Suppressor macrophage (primary cell): ENCODE results near the gene ARL5A.

Experiments used
- DNase-seq, 4 experiments: peaks; one replicate each; pipeline ENCODE4 v3.0.0-alpha.2; 2020 to 2022

The ARL5A gene

GRCh38 chr2:151840216-151841046 is 12.2 kb upstream of the ARL5A start:
- DNase-seq, result peak; percentile 23 to 86 (median 72)

DNA sequence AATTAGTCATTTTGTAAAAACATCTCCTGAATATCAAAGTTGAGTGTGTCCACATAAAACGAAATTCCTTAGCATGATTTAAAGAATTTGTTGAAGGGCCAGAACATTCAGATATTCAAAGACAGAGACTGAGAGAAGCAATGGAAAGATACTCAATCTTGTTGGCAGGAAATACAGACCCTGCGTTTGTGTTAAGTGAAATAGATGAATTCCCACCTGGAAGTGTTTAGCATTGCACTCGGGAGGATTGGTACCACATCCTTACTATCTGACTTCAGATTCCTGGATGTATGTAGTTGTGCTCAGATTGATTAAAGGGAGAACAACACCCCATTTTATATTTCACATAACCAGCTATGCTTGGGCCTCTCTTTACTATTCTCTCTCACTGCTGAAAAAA is 9.7 kb upstream of the ARL5A start:
- no peak for DNase-seq

- peak; percentile 25 to 68 (median 50) for DNase-seq
These were observed 5.8 kb upstream of the ARL5A start for GRCh38 chr2:151833984-151834383.

- DNase-seq, result no peak
These were observed 2.7 kb upstream of the ARL5A start for GRCh38 chr2:151830961-151831360.

- no peak for DNase-seq
These were observed 686 bp upstream of the ARL5A start for GRCh38 chr2:151828890-151829324.

DNA sequence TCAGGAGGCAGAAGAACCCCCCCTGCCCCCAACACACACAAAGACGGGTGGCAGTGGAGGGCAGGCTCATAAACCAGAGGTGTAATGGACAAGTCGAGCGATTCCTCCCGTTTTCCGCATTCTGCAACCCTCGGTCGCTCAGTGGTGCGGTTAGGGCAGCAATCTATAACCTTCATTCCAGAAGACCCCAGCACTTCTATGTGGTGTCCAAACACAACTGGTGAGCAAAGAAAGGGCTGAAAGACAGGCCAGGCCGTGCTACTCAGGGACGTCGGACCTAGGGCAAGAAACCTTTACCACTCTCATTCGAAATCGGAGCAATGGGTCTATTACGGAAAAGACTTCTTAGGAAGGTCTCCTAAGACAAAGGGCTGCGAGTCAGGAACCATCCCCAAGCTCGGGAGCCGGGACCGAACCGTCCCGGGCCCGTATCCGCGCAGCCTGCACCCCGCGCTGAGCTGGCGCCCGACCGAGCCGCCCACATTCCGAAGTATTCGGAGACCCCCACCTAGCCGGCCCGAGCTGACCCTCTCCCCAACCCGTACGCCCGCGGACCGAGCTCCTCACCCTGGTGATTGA is 568 bp downstream of the ARL5A start:
- peak; percentile 26 to 46 (median 33) for DNase-seq

GRCh38 chr2:151826737-151827157 is 1.5 kb downstream of the ARL5A start:
- peak; percentile 41 to 85 (median 59) for DNase-seq

DNA sequence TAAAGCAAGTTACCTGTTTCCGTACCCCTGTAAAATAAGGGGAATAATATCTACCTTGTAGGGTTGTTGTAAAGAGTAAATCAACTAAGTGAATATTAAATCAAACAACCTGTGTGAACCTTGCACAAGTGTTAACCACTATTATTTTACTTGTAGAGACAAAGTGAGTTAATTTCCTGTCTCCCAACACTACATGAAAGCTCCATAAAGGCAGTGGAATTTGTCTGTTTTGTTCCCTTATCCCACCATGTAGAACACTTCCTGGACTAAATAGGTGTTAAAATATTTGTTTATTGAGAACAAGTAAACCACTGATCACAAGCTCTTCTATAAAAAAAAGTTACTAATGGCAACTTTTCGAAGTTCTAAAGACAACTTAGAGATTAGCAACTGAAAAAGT is 3.3 kb downstream of the ARL5A start:
- DNase-seq, result no peak

DNA sequence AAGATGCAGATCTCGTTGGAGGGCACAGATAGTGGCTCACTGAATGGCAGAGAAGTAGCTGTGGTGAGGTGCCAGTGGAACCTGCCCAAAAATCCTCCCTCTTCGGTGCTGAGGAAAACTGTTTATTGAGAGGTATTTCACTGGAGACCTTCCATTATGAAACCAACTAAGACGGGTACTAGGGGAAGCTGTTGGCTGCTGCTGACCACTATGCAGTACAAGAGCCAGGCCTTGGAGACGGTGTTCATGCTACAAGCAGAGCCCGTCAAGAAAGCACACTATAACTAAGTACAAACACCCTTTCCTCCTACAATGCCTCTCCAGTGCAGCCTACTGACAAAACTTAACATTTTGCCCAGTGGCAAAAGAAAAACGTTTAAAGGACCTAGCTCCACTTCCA is 4.6 kb downstream of the ARL5A start:
- DNase-seq, result no peak

DNA sequence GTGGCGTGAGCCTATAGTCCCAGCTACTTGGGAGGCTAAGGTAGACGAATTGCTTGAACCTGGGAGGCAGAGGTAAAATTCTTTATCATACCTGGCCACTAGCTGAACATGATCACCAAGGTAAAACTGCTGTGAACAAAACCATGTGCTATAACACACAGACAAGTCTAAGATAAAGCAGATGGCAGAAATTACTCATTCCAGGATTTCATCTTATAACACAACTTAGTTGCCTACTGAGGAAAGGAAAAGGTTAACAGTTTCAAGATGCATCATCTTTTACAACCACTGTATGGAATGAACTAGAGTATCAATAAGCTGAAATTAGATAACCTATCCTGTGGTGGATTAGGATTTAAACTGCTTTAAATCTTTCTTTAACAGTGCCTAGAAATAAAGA is 8.3 kb downstream of the ARL5A start:
- no peak for DNase-seq

DNA sequence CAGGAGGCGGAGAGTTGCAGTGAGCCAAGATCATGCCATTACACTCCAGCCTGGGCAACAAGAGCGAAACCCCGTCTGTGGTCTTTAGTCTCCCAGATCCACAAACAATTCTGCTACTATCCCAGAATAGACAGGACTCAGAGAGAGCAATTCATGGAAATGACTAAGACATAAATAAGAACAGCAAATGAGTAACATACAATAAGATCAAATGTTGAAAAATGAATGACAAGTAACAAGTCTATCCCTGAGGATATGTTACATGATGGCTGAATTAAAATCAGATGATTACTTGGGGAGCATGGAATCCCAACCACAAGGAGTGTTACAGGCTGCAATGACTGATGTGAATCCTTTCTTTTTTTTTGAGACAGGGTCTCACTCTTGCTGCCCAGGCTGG is 10.3 kb downstream of the ARL5A start:
- DNase-seq, result no peak

DNA sequence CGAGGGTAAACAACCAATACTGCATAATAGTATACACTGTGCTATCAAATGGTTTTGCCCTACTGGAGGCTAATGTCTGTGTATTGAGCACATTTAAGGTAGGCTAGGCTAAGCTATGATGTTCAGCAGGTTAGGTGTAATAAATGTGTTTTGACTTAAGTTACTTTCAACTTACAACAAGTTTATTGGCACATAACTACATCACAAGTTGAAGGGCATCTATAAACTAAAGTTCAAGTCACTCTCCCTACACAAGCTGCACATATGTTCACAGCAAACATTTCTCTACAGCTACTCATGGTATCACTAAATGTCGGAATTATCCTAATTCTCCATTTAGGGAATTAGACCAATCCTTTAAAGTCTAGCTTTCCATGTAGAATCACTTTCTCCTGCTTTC is 11.4 kb downstream of the ARL5A start:
- no peak for DNase-seq

DNA sequence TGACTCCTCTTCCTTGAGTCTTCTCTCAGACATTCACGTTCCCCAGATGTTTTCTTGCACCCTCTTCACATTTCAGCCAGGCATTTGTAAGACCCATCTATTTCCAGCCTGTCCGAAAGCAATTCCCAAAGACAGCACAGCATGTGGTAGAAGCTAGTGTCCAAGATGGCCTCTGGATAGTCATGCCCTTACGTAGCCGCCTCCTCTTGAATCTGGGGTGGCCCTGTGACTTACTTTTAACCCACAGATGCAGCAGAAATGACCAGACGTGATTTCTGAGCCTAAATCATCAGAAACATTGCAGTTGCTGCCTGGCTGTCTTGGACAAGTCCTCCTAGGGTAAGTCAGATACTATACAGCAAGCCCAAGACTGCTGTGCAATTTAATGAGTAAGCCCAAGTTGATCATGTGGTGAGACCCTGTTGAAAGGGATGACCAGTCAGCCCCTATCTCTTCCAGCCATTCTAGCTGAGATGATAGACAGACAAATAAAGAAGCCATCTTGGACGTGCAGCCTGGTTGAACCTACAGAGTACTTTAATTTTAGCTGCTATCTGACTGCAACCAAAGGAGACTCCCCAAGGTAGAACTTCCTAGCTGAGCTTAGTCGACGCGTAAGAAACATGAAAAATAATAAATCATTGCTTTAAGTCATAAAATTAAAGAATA is 12.3 kb downstream of the ARL5A start:
- DNase-seq, result no peak

DNA sequence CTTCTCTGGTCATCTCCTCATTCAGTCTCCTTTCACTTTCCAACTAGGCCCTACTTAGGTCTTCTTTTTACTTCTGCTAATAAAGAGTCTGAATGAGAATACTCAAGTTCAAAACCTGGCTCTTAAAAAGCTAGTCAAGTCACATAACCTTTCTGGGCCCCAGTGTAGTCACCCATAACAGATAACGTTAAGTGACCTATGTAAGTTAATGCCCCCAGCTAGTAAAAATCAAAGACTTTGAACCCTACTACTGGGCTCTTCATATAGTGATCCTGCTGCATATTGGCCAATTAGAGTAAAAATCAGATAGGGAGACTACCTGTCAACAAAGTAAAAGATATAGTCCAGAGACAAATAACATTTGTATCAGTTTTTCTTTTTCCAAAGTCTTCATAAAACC is 17.7 kb downstream of the ARL5A start:
- no peak for DNase-seq

DNA sequence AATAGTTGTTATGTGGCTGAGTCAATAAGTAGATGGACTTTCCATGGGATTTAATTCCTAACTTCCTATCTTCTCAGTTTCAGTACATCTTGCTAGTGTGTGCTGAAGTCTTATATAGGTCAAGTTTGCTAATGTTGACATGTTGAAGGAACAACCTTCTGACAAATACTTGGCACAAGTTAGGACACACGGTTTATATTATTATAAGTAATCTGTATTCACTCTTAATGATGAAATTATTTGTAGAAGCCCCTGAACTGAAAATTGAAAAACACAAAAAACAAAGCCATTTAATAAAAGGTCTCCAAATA is 19.2 kb downstream of the ARL5A start:
- no peak for DNase-seq

- peak in 2 of 4 experiments; percentile 47 to 58 for DNase-seq
These were observed 19.8 kb downstream of the ARL5A start for GRCh38 chr2:151808258-151809072.

- DNase-seq, result no peak
These were observed 22.3 kb downstream of the ARL5A start for GRCh38 chr2:151805961-151806360.

GRCh38 chr2:151805343-151805742 is 22.9 kb downstream of the ARL5A start:
- no peak for DNase-seq

DNA sequence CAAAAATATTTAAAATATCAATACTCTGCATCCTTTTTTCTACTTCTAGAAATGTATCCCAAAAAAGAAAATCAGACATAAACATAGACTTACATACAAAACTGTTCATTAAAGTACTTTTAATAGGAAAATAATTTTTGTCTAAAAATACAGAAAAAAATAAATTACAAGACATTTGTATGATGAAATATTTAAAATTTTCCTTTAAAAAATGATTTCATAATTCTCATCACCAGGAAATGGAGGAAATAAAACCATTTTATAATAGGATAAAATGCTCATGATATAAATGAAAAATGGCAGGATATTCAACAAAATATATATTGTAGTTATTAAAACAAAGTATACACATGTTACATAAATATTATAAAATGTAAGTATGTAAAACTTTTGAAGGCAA is 24.4 kb downstream of the ARL5A start:
- DNase-seq, result no peak

DNA sequence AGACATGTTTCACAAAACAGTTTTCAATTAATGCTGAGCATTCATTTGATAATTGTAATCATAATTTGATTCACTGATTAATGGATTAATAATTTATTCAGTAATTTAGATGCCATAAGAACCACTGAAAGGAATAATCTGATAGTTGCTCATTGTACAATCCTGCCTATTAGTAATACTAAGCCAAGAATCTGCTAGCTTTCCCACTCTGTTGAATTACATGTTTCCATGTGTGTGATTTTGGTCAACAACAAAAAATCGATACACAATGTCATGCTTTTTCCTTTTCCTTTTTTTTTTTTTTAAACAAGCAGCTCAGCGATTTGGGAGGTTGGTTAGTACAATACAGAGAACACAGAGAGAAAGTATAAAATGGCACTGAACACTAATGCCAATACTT is 25.9 kb downstream of the ARL5A start:
- no peak for DNase-seq

DNA sequence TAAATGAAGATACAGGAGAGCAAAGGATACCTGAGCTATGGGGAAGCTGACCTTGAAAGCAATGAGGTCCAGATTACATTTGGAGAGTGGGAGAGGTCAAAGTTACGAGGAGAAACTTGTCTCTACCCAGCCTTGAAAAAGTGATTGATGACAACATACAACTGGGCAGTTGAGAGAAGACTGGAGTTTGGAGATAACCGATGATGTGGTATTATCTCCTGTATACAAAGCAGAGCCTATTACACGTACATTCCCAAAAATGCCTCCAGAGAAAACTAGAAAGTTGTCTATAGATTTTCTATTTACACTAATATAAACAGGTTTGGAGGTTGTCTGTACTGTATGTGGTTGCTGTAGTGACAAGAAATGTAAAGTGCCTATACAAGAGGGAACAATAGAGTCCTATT is 28.3 kb downstream of the ARL5A start:
- no peak for DNase-seq

DNA sequence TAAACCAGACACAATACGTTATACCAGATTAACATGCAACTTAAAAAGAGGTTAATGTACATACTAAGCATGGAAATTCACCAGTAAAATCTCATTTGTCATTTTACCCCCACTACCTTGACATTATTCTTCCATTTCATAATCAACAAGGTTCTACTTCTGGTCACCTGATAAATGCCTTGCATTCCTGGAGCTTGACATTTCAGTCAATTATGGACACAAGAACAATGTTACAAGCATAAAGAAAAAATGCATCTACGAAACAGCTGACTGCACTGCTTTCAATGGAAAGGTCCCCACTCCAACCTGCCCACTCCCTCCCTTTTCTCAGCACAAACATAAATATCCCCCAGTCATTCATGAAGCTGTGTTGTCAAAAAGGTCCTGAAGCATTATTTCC is 31.4 kb downstream of the ARL5A start:
- no peak for DNase-seq

- no peak for DNase-seq
These were observed 32.5 kb downstream of the ARL5A start for GRCh38 chr2:151795646-151796240.
